Measurements from ENCODE around the gene RNF182. TPM values are rescaled to one million over a fixed set of nuclear protein-coding genes. Genes with fewer than 3 reads are reported as not detected.
"Not testable (repeated sequence)": the region's sequence is repeated elsewhere in the genome, so short reads cannot be mapped to it uniquely, and the experiment has no call there.

Gene RNF182
- total RNA-seq, 1 experiment from 2014 or later, result 3.7 TPM

GRCh38 chr6:13877051-13877450 is 47.7 kb upstream of the RNF182 start:
- no peak overlapping the region for H2AK5ac ChIP-seq (ENCODE audit: insufficient read length, low read length)
- no peak overlapping the region for H2BK5ac ChIP-seq (ENCODE audit: insufficient read length, low read length)
- H3K9me3 ChIP-seq (ENCODE audit: control insufficient read depth, low read depth, low read length), result no peaks in the 10 kb centered on the region
- no peaks in the 10 kb centered on the region for H3K79me1 ChIP-seq (ENCODE audit: insufficient read depth, low read depth, low read length, poor library complexity, severe bottlenecking)
- no peak overlapping the region for H3K4ac ChIP-seq (ENCODE audit: low read depth, low read length)
- no peak overlapping the region for H2BK20ac ChIP-seq (ENCODE audit: low read depth, low read length, poor library complexity, severe bottlenecking)
- Mint-ChIP-seq H3K4me3 (no peak overlapping the region), H3K4me1 (peaks cover 28 to 32% of the 10 kb centered on the region in 2 experiments), H3K27ac (no peak overlapping the region; a peak in 1 of 7 replicates), H3K27me3 (ENCODE audit: low read depth) (peaks cover 25% of the 10 kb centered on the region), H3K9me3 (peaks cover 8 to 9% of the 10 kb centered on the region in 2 experiments; a peak in 4 of 5 replicates), H3K36me3 (ENCODE audit: insufficient read depth in 1 of 3, low read depth in 3 of 3) (peaks cover 0 to 8% (median 5%) of the 10 kb centered on the region in 3 experiments; a peak in 3 of 7 replicates)
- no peaks in the 10 kb centered on the region for H3K79me2 ChIP-seq (ENCODE audit: insufficient read depth, low read length)
- H2BK120ac ChIP-seq (ENCODE audit: low read depth, low read length, poor library complexity, severe bottlenecking), result no peak overlapping the region
- H3K56ac ChIP-seq (ENCODE audit: insufficient read length, low read depth, low read length), result no peak overlapping the region
- no peak overlapping the region for H4K91ac ChIP-seq (ENCODE audit: insufficient read length, low read depth, low read length)
- TF ChIP-seq CTCF (conservative IDR thresholded peaks at IDR 0.05), result no peak
- no peak overlapping the region for H2BK15ac ChIP-seq (ENCODE audit: low read depth, low read length)
- H3K4me1 ChIP-seq (ENCODE audit: insufficient read depth, low read length), result no peaks in the 10 kb centered on the region
- H4K20me1 ChIP-seq (ENCODE audit: control insufficient read depth, insufficient read depth, insufficient read length), result no peaks in the 10 kb centered on the region
- no peak overlapping the region for H3K4me2 ChIP-seq (ENCODE audit: insufficient read depth, insufficient read length, low read length)
- no peak overlapping the region for H4K8ac ChIP-seq (replicated peaks; ENCODE audit: insufficient read length, low read depth, low read length)
- no peak overlapping the region for H3K18ac ChIP-seq (ENCODE audit: insufficient read length, low read depth, low read length)
- no peak overlapping the region for H2BK12ac ChIP-seq (ENCODE audit: insufficient read length, low read depth, low read length)
- H3K23me2 ChIP-seq (ENCODE audit: insufficient read length, low read depth, low read length, poor library complexity, severe bottlenecking), result peaks cover 3% of the 10 kb centered on the region
- H3K27me3 ChIP-seq (ENCODE audit: insufficient read depth, low read length), result no peaks in the 10 kb centered on the region
- DNase-seq, result no peak
- no peak overlapping the region for H3K9ac ChIP-seq (ENCODE audit: extremely low read depth, insufficient read length, low read length)
- no peak overlapping the region for H3T11ph ChIP-seq (ENCODE audit: low read length)
- no peak overlapping the region for H3K23ac ChIP-seq (ENCODE audit: insufficient read length, low read depth, low read length)
- H3K14ac ChIP-seq (ENCODE audit: insufficient read depth, low read length), result no peak overlapping the region
- no peak overlapping the region for H4K5ac ChIP-seq (ENCODE audit: insufficient read length, low read depth, low read length)
- no peak overlapping the region for H3K27ac ChIP-seq (ENCODE audit: insufficient read length, low read depth, low read length)
- H2AFZ ChIP-seq (ENCODE audit: low read length), result no peak overlapping the region

GRCh38 chr6:13880061-13880663 is 44.6 kb upstream of the RNF182 start:
- H3K4me1 ChIP-seq (ENCODE audit: insufficient read depth, low read length); H3K23me2 ChIP-seq (ENCODE audit: insufficient read length, low read depth, low read length, poor library complexity, severe bottlenecking); H4K5ac ChIP-seq (ENCODE audit: insufficient read length, low read depth, low read length); H3K27ac Mint-ChIP-seq; H4K20me1 ChIP-seq (ENCODE audit: control insufficient read depth, insufficient read depth, insufficient read length); H3K9me3 ChIP-seq (ENCODE audit: control insufficient read depth, low read depth, low read length); DNase-seq; H3K23ac ChIP-seq (ENCODE audit: insufficient read length, low read depth, low read length); H3K79me1 ChIP-seq (ENCODE audit: insufficient read depth, low read depth, low read length, poor library complexity, severe bottlenecking); H3K4me2 ChIP-seq (ENCODE audit: insufficient read depth, insufficient read length, low read length); H3K27ac ChIP-seq (ENCODE audit: insufficient read length, low read depth, low read length); H3K14ac ChIP-seq (ENCODE audit: insufficient read depth, low read length); H2BK20ac ChIP-seq (ENCODE audit: low read depth, low read length, poor library complexity, severe bottlenecking); H2BK5ac ChIP-seq (ENCODE audit: insufficient read length, low read length); H3K4ac ChIP-seq (ENCODE audit: low read depth, low read length); H3K79me2 ChIP-seq (ENCODE audit: insufficient read depth, low read length); H2BK120ac ChIP-seq (ENCODE audit: low read depth, low read length, poor library complexity, severe bottlenecking); H2AK5ac ChIP-seq (ENCODE audit: insufficient read length, low read length); H3K27me3 Mint-ChIP-seq (ENCODE audit: low read depth); H3K18ac ChIP-seq (ENCODE audit: insufficient read length, low read depth, low read length); H3K56ac ChIP-seq (ENCODE audit: insufficient read length, low read depth, low read length); H4K91ac ChIP-seq (ENCODE audit: insufficient read length, low read depth, low read length); H3T11ph ChIP-seq (ENCODE audit: low read length); H3K9ac ChIP-seq (ENCODE audit: extremely low read depth, insufficient read length, low read length); H2BK15ac ChIP-seq (ENCODE audit: low read depth, low read length); H2BK12ac ChIP-seq (ENCODE audit: insufficient read length, low read depth, low read length); H3K27me3 ChIP-seq (ENCODE audit: insufficient read depth, low read length); H3K4me3 Mint-ChIP-seq; H2AFZ ChIP-seq (ENCODE audit: low read length); H4K8ac ChIP-seq (replicated peaks; ENCODE audit: insufficient read length, low read depth, low read length): not testable (repeated sequence)
- Mint-ChIP-seq H3K9me3 (peaks cover 11 to 13% of the 10 kb centered on the region in 2 experiments), H3K36me3 (ENCODE audit: insufficient read depth in 1 of 3, low read depth in 3 of 3) (peaks cover 0 to 18% (median 5%) of the 10 kb centered on the region in 3 experiments; a peak in 4 of 7 replicates), H3K4me1 (peaks cover 16 to 22% of the 10 kb centered on the region in 2 experiments)
- WGBS (ENCODE audit: extremely low coverage, insufficient read length, low lambda C conversion rate), result no CpG with 5 or more reads among the region's 12 CpGs
